Forelimb muscle (tissue), 1 donor: ENCODE measurements around the gene BRI3. TPM values are rescaled to one million over a fixed set of nuclear protein-coding genes. Genes with fewer than 3 reads are reported as not detected.

ENCODE experiments used
- polyA plus RNA-seq: library from polyadenylated mRNA; unstranded; fragments of 120-200 nt; gene quantifications from one replicate; pipeline ENCODE4 v1.2.1, GENCODE V29; 2013; ENCODE audit not compliant: insufficient read length

The BRI3 gene
- polyA plus RNA-seq, 1 donor: 89.3 TPM

Other genes with a start within 250 kb of the BRI3 start
- 6.6 TPM for gene LMTK2, start 174.8 kb upstream of the BRI3 start, polyA plus RNA-seq
- gene BHLHA15, start 70.2 kb upstream of the BRI3 start, polyA plus RNA-seq: 0.47 TPM
- 28.6 TPM for gene TECPR1, start 29.5 kb upstream of the BRI3 start, polyA plus RNA-seq
- gene BAIAP2L1, start 119.4 kb downstream of the BRI3 start, polyA plus RNA-seq: 6.8 TPM